ENCODE results near the gene PPRC1.

DNA sequence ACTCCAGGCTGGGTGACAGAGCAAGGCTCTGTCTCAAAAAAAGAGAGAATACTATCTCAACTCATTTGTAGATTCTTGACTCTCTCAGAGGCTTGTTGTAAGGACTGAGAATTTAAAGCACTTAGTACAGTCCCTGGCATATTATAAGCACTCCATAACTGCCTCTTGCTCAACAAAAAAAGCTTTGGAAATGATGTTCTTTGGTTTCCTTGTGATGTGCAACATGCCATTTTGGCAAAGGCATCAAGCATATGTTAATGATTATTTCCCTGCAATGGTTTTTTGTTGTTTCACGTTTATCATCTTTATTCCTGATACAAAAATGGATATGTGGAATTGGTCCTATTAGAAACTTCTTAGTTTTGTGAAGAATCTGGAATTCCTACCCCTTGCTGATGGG is 35.0 kb downstream of the PPRC1 start:
- TF ChIP-seq EZH2 (IDR thresholded peaks at IDR 0.05; ENCODE audit: insufficient read depth, poor library complexity, severe bottlenecking), result no peak
- no peak for TF ChIP-seq EZH2phosphoT487 (IDR thresholded peaks at IDR 0.05; ENCODE audit: insufficient read depth, low read depth)

All from GM23248 (cell line).